ENCODE data around the gene THUMPD2. TPM values are rescaled to one million over a fixed set of nuclear protein-coding genes. Genes with fewer than 3 reads are reported as not detected.

Gene THUMPD2
- total RNA-seq, 4 donors from 2014 or later = 9.7 to 27.4 (median 14.5) TPM

DNA sequence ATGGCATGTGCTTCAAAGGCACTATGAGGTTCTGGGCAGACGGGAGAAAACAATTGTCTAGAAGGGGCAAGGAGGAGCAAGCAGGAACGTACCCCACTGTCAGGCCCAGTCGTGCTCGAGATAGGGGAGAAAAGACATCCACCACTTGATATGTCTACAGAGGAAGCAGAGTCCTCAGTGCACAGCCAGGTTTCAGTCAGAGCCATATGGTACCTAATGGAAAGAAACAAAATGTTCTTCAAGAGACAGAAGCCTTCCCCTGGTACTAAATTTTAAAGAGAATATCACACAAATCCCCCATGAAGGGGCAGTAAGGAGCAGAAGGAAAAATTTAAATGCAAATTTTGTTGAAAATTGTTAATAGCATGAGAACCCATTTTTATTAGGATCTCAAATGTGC, 21.9 kb downstream of the THUMPD2 start:
- H3K27ac ChIP-seq = no peak overlapping the region
- H3K9me3 ChIP-seq = no peaks in the 10 kb centered on the region
- no peak for DNase-seq (ENCODE audit: low spot score in 2 of 2)
- H3K27me3 ChIP-seq = no peaks in the 10 kb centered on the region
- H3K4me1 ChIP-seq = no peaks in the 10 kb centered on the region
- peaks cover 85% of the 10 kb centered on the region for H3K36me3 ChIP-seq
- TF ChIP-seq, protein P1, sequence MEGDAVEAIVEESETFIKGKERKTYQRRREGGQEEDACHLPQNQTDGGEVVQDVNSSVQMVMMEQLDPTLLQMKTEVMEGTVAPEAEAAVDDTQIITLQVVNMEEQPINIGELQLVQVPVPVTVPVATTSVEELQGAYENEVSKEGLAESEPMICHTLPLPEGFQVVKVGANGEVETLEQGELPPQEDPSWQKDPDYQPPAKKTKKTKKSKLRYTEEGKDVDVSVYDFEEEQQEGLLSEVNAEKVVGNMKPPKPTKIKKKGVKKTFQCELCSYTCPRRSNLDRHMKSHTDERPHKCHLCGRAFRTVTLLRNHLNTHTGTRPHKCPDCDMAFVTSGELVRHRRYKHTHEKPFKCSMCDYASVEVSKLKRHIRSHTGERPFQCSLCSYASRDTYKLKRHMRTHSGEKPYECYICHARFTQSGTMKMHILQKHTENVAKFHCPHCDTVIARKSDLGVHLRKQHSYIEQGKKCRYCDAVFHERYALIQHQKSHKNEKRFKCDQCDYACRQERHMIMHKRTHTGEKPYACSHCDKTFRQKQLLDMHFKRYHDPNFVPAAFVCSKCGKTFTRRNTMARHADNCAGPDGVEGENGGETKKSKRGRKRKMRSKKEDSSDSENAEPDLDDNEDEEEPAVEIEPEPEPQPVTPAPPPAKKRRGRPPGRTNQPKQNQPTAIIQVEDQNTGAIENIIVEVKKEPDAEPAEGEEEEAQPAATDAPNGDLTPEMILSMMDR (IDR thresholded peaks at IDR 0.05) = no peak
- TF ChIP-seq POLR2A (IDR thresholded peaks at IDR 0.05) (no peak), EP300 (IDR thresholded peaks at IDR 0.05) (no peak)
- WGBS = 87% methylated on average over 4 of the region's 4 CpGs
- H3K4me3 ChIP-seq = no peak overlapping the region

DNA sequence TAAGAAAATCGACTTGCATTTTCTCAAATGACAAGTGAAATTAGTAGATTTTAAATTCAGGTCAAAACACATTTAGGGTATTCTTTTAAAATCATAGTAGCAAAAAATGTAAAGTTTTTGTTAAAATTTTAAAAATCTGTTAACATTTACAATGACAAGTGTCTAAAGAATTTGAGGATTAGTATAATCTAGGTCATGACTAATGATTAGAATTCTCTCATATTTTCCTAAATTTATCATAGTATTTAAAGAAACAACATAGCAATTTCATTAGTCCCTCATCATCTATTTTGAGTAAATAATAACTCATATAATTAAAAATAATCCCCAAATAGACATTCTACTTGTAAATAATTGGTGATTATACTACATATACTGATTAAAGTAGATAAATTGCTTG, 23.6 kb downstream of the THUMPD2 start:
- H3K4me1 ChIP-seq = no peaks in the 10 kb centered on the region
- H3K36me3 ChIP-seq = peaks cover 91% of the 10 kb centered on the region
- H3K4me3 ChIP-seq = no peak overlapping the region
- H3K27me3 ChIP-seq = no peaks in the 10 kb centered on the region
- no peak for DNase-seq (ENCODE audit: low spot score in 2 of 2)
- TF ChIP-seq, protein P1 (IDR thresholded peaks at IDR 0.05) = no peak
- TF ChIP-seq POLR2AphosphoS5 (IDR thresholded peaks at IDR 0.05) = no peak
- no peak for TF ChIP-seq POLR2A (IDR thresholded peaks at IDR 0.05)
- TF ChIP-seq EP300 (IDR thresholded peaks at IDR 0.05) = no peak
- 94% methylated on average over 1 of the region's 1 CpG for WGBS
- H3K9me3 ChIP-seq = no peaks in the 10 kb centered on the region
- no peak overlapping the region for H3K27ac ChIP-seq

DNA sequence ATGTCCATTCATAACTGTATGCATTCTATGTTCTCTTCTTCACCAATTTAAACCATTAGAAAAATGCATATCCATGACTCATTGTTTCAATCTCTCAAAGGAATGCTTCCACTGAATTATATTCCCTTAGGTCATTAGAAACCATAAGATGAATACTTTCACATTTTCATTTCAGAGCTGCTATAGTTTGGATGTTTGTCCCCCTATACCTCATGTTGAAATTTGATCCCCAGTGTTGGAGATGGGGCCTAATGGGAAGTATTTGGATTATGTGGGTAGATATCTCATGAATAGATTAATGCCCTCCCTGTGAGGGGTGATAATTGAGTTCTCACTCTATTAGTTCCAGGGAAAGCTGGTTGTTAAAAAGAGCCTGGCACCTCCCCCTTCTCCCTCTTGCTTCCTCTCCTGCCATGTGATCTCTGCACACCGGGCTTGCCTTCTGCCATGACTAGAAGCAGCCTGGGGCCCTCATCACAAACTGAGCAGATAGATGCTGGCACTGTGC, 35.7 kb downstream of the THUMPD2 start:
- no peak for DNase-seq (ENCODE audit: low spot score in 2 of 2)
- no peaks in the 10 kb centered on the region for H3K27me3 ChIP-seq
- TF ChIP-seq POLR2A (IDR thresholded peaks at IDR 0.05) (no peak), EP300 (IDR thresholded peaks at IDR 0.05) (no peak), POLR2AphosphoS5 (IDR thresholded peaks at IDR 0.05) (no peak)
- TF ChIP-seq, protein P1 (IDR thresholded peaks at IDR 0.05) = no peak
- H3K4me1 ChIP-seq = no peaks in the 10 kb centered on the region
- no peak overlapping the region for H3K27ac ChIP-seq
- no peaks in the 10 kb centered on the region for H3K9me3 ChIP-seq
- no peak overlapping the region for H3K4me3 ChIP-seq
- WGBS = 45% methylated on average over 1 of the region's 1 CpG
- H3K36me3 ChIP-seq = peaks cover 45% of the 10 kb centered on the region

DNA sequence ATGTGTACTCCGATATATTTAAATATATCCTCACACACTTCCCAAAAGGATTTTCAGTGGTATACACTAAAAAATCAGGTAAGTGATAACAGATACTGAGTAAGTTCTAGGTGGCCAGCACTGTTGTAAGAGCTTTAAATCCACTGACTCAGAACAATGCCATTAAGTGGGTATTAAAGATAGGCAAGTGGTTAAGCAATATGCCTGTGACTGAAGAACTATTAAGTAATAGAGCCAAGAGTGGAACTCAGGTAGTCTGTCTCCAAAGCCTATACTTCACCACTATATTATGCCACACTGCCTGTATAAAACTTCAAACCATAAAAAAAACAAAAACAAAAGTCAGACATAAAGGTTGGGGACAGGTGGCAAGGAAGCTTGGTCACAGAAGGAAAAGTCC, 37.2 kb downstream of the THUMPD2 start:
- Histone ChIP-seq H3K36me3 (peaks cover 43% of the 10 kb centered on the region), H3K9me3 (no peaks in the 10 kb centered on the region), H3K27me3 (no peaks in the 10 kb centered on the region), H3K4me1 (no peaks in the 10 kb centered on the region), H3K4me3 (no peak overlapping the region), H3K27ac (no peak overlapping the region)
- DNase-seq (ENCODE audit: low spot score in 2 of 2) = no peak
- WGBS = 93% methylated on average over 1 of the region's 1 CpG
- no peak for TF ChIP-seq POLR2AphosphoS5 (IDR thresholded peaks at IDR 0.05)
- no peak for TF ChIP-seq POLR2A (IDR thresholded peaks at IDR 0.05)
- TF ChIP-seq EP300 (IDR thresholded peaks at IDR 0.05) = no peak
- TF ChIP-seq, protein P1 (IDR thresholded peaks at IDR 0.05) = no peak

DNA sequence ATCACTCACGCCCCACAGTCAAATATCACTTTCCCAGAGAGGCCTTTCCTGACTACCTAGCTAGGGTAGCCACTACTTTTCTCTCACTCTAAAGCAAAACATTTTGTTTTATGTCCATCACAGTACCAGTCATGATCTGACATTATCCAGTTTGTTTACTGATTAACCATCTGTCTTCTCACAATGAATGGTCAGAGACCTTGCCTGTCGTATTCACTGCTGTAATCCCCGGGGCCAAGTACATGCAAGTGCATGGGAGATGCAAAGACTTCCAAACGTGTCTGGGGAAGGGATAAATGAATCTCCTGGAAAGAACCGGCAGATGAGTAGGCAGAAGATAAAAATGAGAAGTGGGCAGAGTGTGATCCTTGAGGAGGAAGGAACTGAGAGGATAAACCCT, 39.7 kb downstream of the THUMPD2 start:
- Histone ChIP-seq H3K4me1 (no peaks in the 10 kb centered on the region), H3K4me3 (no peak overlapping the region), H3K27me3 (no peaks in the 10 kb centered on the region), H3K9me3 (no peaks in the 10 kb centered on the region), H3K36me3 (peaks cover 54% of the 10 kb centered on the region), H3K27ac (no peak overlapping the region)
- no peak for DNase-seq (ENCODE audit: low spot score in 2 of 2)
- 71% methylated on average over 5 of the region's 5 CpGs for WGBS
- TF ChIP-seq EP300 (IDR thresholded peaks at IDR 0.05) = no peak
- no peak for TF ChIP-seq POLR2A (IDR thresholded peaks at IDR 0.05)
- TF ChIP-seq POLR2AphosphoS5 (IDR thresholded peaks at IDR 0.05) = no peak
- TF ChIP-seq, protein P1 (IDR thresholded peaks at IDR 0.05) = no peak

Data from suprapubic skin (tissue), 4 donors.